Chondrocyte (in vitro differentiated cells): ENCODE data around the gene PAX6. TPM values are rescaled to one million over a fixed set of nuclear protein-coding genes. Genes with fewer than 3 reads are reported as not detected.

Source experiments
- DNase-seq: peaks from one replicate; pipeline ENCODE4 v3.0.0; 2021; ENCODE audit warnings: mixed read lengths, low spot score
- H3K27ac Mint-ChIP-seq: one replicate; pipeline ENCODE4 v1.8.0; 2021; ENCODE audit warnings: mild to moderate bottlenecking, moderate library complexity, mixed read lengths; ENCODE audit not compliant: unreplicated experiment
- H3K27me3 Mint-ChIP-seq: 2 replicates; pipeline ENCODE4 v1.8.0; 2021; ENCODE audit warnings: low read depth, mixed read lengths
- H3K36me3 Mint-ChIP-seq: 2 replicates; pipeline ENCODE4 v1.8.0; 2021; ENCODE audit warnings: low read depth, mixed read lengths
- H3K4me1 Mint-ChIP-seq: 2 replicates; pipeline ENCODE4 v1.8.0; 2021; ENCODE audit warnings: low read depth, mild to moderate bottlenecking, mixed read lengths
- H3K4me3 Mint-ChIP-seq: one replicate; pipeline ENCODE4 v1.8.0; 2021; ENCODE audit warnings: mild to moderate bottlenecking, moderate library complexity, mixed read lengths; ENCODE audit not compliant: unreplicated experiment
- H3K9me3 Mint-ChIP-seq: 2 replicates; pipeline ENCODE4 v1.8.0; 2021; ENCODE audit warnings: low read depth, mixed read lengths
- total RNA-seq: library from RNA; stranded (reverse); gene quantifications from 3 replicates; pipeline ENCODE4 v1.2.1, GENCODE V29; 2021
- TF ChIP-seq, protein P1 (sequence below): fragments of 200-600 bp; sonication (generic); IDR thresholded peaks from 2 replicates; pipeline ENCODE4 v1.5.0; 2021; ENCODE audit warnings: antibody characterized with exemption, mild to moderate bottlenecking, moderate library complexity

Gene PAX6
- total RNA-seq, 1 donor from 2014 or later: not detected

DNA sequence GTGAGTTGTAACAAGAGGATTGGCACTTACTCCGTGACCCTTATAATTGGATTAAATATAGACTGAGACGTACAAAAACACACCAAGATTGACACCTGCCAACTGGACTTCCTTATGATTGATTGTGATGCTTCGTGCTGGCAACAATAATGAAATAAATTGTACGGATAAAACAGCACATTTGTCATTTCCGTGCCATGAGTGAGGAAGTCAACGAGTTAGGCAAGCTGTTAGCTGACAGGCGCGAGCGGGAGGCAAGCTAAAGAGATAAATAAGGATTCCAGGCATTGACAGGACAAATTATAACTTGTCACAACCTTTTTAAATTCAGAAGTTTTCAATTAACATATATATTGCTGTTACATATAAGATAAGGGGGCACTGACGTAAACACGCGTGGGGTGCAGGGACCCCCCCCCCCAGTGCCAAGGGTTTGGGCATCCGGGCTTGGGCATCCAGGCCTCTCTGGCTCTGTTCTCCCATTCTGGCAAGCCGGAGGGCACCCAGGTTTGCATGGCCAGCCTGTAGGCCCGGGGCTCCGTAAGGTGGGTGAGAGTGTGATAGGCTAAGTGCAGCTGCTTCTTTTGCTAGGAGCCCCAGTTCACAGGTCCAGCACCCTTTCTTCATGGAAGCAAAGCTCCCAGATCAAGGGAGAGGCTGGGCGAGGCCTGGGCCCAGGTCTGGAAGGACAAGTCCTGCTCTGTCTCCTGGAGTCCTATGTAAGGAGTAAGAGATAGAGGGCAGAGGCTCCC, 11.2 kb upstream of the PAX6 start:
- H3K9me3 Mint-ChIP-seq: no peaks in the 10 kb centered on the region
- DNase-seq: no peak
- H3K4me3 Mint-ChIP-seq: no peak overlapping the region
- peaks cover 80% of the 10 kb centered on the region for H3K27me3 Mint-ChIP-seq
- H3K36me3 Mint-ChIP-seq: peaks cover 4% of the 10 kb centered on the region
- TF ChIP-seq, protein P1, sequence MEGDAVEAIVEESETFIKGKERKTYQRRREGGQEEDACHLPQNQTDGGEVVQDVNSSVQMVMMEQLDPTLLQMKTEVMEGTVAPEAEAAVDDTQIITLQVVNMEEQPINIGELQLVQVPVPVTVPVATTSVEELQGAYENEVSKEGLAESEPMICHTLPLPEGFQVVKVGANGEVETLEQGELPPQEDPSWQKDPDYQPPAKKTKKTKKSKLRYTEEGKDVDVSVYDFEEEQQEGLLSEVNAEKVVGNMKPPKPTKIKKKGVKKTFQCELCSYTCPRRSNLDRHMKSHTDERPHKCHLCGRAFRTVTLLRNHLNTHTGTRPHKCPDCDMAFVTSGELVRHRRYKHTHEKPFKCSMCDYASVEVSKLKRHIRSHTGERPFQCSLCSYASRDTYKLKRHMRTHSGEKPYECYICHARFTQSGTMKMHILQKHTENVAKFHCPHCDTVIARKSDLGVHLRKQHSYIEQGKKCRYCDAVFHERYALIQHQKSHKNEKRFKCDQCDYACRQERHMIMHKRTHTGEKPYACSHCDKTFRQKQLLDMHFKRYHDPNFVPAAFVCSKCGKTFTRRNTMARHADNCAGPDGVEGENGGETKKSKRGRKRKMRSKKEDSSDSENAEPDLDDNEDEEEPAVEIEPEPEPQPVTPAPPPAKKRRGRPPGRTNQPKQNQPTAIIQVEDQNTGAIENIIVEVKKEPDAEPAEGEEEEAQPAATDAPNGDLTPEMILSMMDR: no peak
- peaks cover 11% of the 10 kb centered on the region for H3K4me1 Mint-ChIP-seq
- H3K27ac Mint-ChIP-seq: no peak overlapping the region

DNA sequence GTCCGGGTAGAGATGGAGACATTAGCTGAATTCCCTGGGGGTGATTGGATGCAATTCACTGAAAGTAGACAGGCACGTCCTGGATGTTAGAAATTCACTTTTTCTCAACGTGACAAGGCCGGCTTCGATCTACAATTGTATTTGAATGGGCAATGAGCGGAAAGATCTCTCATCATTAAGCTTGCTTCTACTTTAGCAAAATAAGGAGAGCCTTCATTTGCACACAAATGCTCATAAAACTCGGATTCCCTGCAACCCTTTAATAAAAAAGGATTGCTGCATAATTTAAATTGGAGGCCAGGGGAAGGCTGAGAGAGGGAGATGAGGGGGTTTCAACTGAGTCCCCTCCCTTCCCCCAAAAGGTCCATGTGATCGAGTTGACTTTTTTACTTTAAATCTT, 10.6 kb upstream of the PAX6 start:
- no peak overlapping the region for H3K27ac Mint-ChIP-seq
- H3K4me3 Mint-ChIP-seq: no peak overlapping the region
- TF ChIP-seq, protein P1: no peak
- H3K27me3 Mint-ChIP-seq: peaks cover 82% of the 10 kb centered on the region
- H3K9me3 Mint-ChIP-seq: no peaks in the 10 kb centered on the region
- H3K36me3 Mint-ChIP-seq: peaks cover 4% of the 10 kb centered on the region
- peaks cover 13% of the 10 kb centered on the region for H3K4me1 Mint-ChIP-seq
- DNase-seq: no peak

DNA sequence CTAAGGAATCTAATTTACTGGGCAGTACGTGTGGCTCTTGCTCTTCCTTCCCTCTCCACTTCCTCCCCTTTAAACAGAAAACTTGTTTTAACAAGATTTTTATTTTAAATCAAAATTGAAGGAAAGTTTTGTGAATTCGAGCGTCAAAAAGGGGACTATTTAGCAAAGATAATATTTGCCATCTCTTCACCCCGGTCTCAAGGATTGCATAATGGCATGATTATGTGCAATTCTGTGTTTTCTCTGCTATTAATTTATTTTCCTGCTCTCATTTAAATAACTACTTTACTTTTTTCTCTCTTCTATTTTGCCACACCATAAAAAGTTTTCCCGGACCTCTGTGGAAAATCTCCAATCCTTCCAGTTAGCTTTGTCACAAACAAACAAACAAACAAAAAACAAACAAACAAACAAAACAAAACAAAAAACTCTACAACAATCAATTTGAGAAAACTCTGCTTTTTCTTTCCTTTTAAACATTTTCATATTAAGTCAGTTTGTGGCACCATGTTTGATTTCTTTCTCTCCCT, 10.2 kb upstream of the PAX6 start:
- H3K27ac Mint-ChIP-seq: no peak overlapping the region
- peaks cover 4% of the 10 kb centered on the region for H3K36me3 Mint-ChIP-seq
- TF ChIP-seq, protein P1: no peak
- DNase-seq: no peak
- H3K4me1 Mint-ChIP-seq: peaks cover 11% of the 10 kb centered on the region
- no peak overlapping the region for H3K4me3 Mint-ChIP-seq
- no peaks in the 10 kb centered on the region for H3K9me3 Mint-ChIP-seq
- peaks cover 78% of the 10 kb centered on the region for H3K27me3 Mint-ChIP-seq

DNA sequence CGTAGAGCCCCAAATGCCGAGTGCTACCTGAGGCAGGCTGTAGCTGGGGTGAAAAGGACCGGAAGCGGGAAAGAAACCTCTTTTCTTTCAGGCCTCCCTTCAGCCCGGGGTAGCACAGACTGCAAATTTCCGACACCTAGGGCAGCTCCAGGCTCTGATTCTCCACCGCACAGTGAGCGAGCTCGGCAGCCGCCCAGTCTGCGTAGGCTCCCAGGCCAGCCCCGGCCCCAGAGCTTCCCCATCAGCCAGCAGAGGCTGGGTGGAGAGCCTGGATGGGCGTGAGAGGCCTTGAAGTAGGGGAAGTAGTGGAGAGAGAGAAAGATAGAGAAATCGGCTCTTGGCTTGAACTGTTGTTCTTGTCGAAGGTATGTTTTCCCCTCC, 9.3 kb upstream of the PAX6 start:
- peaks cover 16% of the 10 kb centered on the region for H3K4me1 Mint-ChIP-seq
- no peak for DNase-seq
- H3K27me3 Mint-ChIP-seq: peaks cover 79% of the 10 kb centered on the region
- no peak overlapping the region for H3K4me3 Mint-ChIP-seq
- TF ChIP-seq, protein P1: no peak
- H3K36me3 Mint-ChIP-seq: peaks cover 4% of the 10 kb centered on the region
- H3K27ac Mint-ChIP-seq: no peak overlapping the region
- no peaks in the 10 kb centered on the region for H3K9me3 Mint-ChIP-seq

DNA sequence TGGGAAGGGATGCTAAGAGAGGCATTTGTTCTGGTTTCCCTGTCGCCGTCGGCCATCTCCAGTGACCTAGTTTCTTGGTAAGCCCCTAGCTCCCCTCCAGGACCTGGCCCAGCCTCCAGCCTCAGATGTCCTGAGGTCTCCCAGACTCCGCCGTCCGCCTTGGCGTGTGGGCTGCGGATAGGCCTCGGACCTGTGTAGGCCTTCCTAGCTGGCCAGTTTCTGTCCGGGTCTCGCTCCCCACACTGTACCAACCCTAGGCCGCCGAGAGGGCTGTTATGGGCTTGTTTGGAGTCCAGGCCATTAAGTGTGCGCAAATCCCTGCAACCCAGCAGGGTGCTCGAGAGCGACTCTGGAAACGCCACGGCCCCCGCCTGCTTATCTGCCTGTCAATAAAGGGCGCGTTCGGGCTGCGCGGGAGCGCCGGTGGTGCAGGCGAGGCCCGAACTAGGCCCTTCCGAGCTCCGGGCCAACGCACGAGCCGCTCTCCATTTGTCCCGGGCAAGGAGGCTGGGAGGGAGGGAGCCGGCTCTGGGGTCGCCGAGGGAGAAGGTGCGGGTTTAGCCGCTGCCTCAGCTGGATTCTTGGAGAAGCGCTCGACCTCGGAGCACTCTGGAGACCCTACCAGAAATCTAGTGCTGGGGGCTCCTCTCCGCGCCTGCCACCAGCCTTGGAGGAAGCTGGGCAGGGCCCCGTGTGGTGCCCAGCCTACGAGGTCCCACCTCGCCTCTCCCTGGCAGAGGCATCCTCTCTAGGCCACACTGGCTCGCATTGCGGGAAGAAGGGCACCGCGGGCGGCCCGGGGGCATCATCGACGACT, 8.7 kb upstream of the PAX6 start:
- H3K27me3 Mint-ChIP-seq: peaks cover 79% of the 10 kb centered on the region
- H3K9me3 Mint-ChIP-seq: no peaks in the 10 kb centered on the region
- peaks cover 4% of the 10 kb centered on the region for H3K36me3 Mint-ChIP-seq
- TF ChIP-seq, protein P1: no peak
- DNase-seq: no peak
- H3K4me3 Mint-ChIP-seq: no peak overlapping the region
- no peak overlapping the region for H3K27ac Mint-ChIP-seq
- peaks cover 17% of the 10 kb centered on the region for H3K4me1 Mint-ChIP-seq
